GM10248 (cell line): Measurements from ENCODE around the gene VWA3A.

Experiments
- CTCF ChIA-PET: fragments of 300-600 bp; sonication (Branson Sonifier 250); formaldehyde crosslinking; extraction: SDS; loops from one replicate; lab custom pipeline; 2021; ENCODE audit warnings: antibody characterized with exemption; lab: Yijun Ruan, JAX
- POLR2A ChIA-PET: fragments of 350-650 bp; sonication (Branson Sonifier 250); formaldehyde crosslinking; extraction: SDS; loops from one replicate; lab custom pipeline; 2020; ENCODE audit warnings: antibody characterized with exemption; lab: Yijun Ruan, JAX
- DNase-seq: peaks from one replicate; pipeline ENCODE4 v3.0.0; 2012; ENCODE audit errors: extremely low spot score
- CTCF ChIP-seq: IDR thresholded peaks from 2 replicates; pipeline ENCODE4 v1.5.1; 2012; ENCODE audit warnings: mild to moderate bottlenecking, low read depth; ENCODE audit errors: extremely low read depth, missing control alignments, control extremely low read depth

VWA3A gene

GRCh38 chr16:22117609-22118008, 25.3 kb downstream of the VWA3A start:
- TF ChIP-seq CTCF, result no peak
- POLR2A ChIA-PET, result no interaction called here
- no peak for DNase-seq
- CTCF ChIA-PET, result interaction anchor here (1.0 kb wide), 1 partner anchor 19 kb away, joined by 3 read pairs; no protein-coding TSS in a partner anchor

GRCh38 chr16:22120440-22120839, 28.1 kb downstream of the VWA3A start:
- DNase-seq, result no peak
- ChIA-PET POLR2A (no interaction called here), CTCF (interaction anchor here (1.0 to 2.7 kb wide), 7 partner anchors 11 to 68 kb away, joined by 3 to 6 read pairs (median 3); no protein-coding TSS in a partner anchor)
- no peak for TF ChIP-seq CTCF

GRCh38 chr16:22122239-22122638, 29.9 kb downstream of the VWA3A start:
- POLR2A ChIA-PET, result no interaction called here
- no peak for TF ChIP-seq CTCF
- DNase-seq, result no peak
- CTCF ChIA-PET, result no interaction called here

DNA sequence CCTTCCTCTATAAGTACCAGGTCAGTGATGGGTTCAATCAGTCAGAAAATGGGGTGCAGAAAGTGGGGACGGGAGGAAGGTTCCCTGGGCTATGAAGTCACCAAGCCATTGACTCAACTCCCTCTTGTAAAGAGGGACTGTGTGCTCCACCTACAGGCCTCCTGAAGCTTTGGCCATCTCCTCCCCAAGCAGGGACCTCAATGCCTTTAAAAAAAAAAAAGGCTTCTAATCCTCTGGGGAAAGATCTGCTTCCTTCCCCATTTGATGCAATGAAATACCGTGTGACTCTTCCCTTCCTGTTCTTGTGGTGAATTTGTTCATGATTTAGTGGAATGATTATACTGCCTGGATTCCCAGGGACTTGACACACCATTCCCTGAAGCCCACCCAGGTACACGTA, 30.8 kb downstream of the VWA3A start:
- ChIA-PET CTCF (no interaction called here), POLR2A (no interaction called here)
- no peak for DNase-seq
- TF ChIP-seq CTCF, result no peak

DNA sequence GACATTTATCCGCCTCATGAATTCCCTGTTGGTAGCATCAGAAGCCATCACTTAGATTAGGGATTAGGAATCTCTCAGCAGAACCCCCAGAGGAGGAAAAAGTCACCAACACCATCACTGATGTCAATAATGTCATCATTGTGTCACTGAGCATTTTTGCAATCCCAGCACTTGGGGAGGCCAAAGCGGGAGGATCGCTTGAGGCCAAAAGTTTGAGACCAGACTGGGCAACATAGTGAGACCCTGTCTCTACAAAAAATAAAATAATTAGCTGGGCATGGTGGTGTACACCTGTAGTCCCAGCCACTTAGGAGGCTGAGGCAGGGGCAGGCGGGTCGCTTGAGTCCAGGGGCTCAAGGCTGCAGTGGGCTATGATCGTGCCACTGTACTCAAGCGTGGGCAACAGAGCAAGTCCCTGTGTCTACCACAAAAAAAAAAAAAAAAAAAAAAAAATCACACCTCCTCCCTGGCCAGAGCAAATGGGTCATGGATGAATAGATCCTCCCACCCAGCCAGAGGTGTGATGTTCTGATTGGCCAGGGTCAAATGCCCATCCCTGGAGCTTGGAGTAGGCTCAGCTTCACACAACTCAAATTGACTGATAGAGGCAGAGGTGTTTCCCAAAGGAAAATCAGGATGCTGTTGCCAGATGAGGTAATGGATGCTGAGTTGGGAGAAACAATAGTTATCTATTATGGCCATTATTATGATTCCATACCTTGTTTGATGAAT, 31.6 kb downstream of the VWA3A start:
- DNase-seq, result no peak
- TF ChIP-seq CTCF, result no peak
- POLR2A ChIA-PET, result no interaction called here
- CTCF ChIA-PET, result no interaction called here

GRCh38 chr16:22124583-22125284, 32.4 kb downstream of the VWA3A start:
- TF ChIP-seq CTCF, result no peak
- ChIA-PET CTCF (no interaction called here), POLR2A (no interaction called here)
- no peak for DNase-seq
